ENCODE data around the gene STRA6.

STRA6 gene

GRCh38 chr15:74208496-74208895 lies 5.9 kb upstream of the STRA6 start:
- FAIRE-seq, result no peak
- DNase-seq (ENCODE audit: low spot score), result no peak

GRCh38 chr15:74207652-74208440 lies 5.3 kb upstream of the STRA6 start:
- DNase-seq (ENCODE audit: low spot score), result no peak
- no peak for FAIRE-seq

- FAIRE-seq (peak; percentile 76), DNase-seq (ENCODE audit: low spot score) (peak; percentile 79)
Measured at GRCh38 chr15:74206801-74207281, 4.3 kb upstream of the STRA6 start.

DNA sequence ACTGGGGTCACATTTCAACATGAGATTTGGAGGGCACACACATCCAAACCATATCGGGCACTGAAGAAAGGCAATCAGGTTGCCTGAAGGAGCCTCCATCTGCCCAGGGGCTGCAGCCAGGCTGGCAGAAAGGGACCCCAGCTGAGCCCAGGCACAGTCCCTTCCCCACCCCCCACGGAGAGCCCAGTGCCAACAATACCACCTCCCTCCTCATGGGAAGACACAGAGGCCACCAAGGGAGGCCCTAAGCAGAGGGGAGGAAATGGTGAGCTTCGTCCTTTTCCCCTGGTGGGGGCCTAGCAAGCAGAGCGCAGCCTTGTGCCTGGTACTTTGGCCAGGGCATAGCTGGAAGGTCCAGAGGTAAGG lies 3.0 kb upstream of the STRA6 start:
- DNase-seq (ENCODE audit: low spot score), result no peak
- no peak for FAIRE-seq

GRCh38 chr15:74203914-74204431 lies 1.4 kb upstream of the STRA6 start:
- FAIRE-seq, result no peak
- peak; percentile 25 for DNase-seq (ENCODE audit: low spot score)

DNA sequence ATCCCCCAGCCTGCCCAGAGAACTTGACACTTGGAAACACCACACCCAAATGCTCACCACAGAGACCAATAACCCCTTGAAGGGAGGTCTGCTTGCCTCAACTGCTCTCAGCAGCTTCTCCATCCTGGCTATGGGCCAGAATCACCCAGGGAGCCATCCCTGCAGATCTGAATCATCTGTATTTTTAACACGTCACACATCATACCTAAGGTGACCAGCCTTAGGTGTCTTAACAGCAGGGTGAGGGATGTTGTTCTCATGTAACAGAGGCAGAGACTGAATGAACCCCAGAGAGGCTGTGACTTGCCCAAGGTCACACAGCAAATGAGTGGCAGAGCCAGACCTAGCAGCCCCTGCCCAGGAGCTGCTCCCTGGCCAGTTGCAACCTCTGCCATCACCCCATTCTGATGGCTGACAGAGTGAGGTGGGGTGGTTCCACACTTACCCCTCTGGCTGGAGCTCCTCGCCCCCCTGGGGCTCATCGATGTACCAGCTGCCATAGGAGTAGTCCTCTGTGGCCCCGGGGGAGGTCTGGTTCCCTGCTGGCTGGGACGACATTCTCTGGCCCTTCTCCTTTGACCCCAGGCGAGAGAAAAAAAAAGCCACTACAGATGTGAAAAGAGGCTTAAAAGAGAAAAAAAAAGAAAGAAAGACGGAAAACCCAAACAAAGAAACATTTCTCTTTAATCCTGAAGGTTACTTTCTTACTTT lies 722 bp downstream of the STRA6 start:
- DNase-seq (ENCODE audit: low spot score) (peak; percentile 83), FAIRE-seq (peak; percentile 73)

DNA sequence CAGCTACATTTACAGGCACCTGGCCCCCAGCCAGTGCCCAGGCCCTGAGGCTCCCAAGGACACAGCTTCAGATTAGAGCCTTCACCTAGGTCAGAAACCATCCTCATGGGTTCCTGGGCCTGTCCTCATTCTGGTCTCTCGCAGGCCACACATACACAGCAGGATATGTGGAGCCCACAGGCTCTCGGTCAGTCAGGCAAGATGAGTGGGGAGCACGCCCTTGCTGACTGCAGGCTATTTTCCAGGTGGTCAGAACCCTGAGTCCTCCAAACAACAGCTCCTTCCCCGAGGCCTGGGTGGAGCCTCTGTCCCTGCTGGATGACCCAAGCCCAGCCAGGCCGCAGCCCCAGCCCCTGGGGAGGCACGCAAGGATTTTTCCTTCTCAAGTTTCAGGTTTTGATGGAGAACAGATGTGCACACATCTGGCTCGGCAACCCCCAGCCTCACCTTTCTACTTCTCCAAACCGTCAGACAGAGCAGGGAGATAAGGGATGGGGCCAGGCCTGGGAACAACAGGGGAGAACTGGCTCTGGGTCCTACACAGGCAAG lies 1.6 kb downstream of the STRA6 start:
- FAIRE-seq (no peak), DNase-seq (ENCODE audit: low spot score) (no peak)

DNA sequence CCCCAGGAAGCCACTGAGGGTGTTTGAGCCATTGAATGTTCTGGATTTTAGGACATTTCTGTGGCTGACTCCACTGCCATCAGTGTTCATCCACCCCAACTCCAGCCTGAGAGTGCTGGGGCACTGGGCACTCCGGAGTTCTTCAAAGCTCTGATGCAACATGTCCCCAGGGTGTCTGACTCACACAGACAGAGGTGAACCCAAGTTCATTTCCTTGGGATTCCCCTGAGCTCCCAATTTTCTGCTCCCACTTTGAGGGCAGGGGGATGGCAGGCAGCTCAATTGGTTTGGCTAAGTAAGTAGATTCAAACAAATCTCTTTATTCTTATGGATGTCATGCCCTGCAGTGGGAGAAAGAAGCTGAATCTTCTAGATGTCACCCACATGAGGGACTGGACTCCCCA lies 2.2 kb downstream of the STRA6 start:
- DNase-seq (ENCODE audit: low spot score) (peak; percentile 46), FAIRE-seq (peak; percentile 70)

DNA sequence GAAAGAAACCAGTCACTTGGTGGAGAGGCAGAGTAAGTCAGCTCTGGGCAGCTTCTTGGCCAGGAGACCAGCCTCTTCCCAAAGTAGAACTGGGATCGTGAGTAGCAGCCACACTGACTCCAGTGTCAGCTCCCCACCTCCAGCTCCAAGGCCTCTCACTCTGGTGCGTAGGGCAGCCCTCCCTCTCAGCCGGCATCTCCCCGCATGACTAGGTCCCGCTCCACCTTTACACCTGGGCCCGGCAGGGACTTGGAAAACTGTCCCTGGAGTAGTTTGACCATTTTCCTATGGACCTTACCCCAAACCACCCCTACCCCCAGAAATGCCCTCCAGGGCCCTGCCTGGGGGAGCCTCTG lies 3.3 kb downstream of the STRA6 start:
- DNase-seq (ENCODE audit: low spot score) (no peak), FAIRE-seq (no peak)

- no peak for DNase-seq (ENCODE audit: low spot score)
- no peak for FAIRE-seq
Measured at GRCh38 chr15:74197176-74197965, 5.2 kb downstream of the STRA6 start.

DNA sequence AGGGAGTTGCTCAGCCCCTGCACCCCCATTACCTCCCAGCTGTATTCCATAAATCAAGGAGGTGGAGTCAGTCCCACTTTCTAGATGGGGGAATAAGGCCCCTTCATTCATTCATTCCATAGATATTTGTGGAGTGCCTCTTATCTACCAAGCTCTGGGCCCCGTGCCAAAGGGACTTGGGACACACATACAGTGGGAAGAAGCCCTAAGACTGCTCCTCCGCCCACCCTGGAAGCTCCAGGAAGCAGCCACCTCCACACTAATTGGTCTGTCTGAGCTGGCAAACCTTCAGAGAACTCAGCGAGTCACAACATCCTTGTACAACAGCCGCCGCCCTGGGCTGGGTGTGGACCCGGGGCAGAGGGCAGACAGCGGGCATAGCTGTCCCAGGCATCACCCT lies 6.4 kb downstream of the STRA6 start:
- DNase-seq (ENCODE audit: low spot score), result peak; percentile 98

GRCh38 chr15:74194572-74195559 lies 7.7 kb downstream of the STRA6 start:
- FAIRE-seq (no peak), DNase-seq (ENCODE audit: low spot score) (no peak)

More for the DNA sequence above, 6.4 kb downstream of the STRA6 start:
- peak; percentile 95 for FAIRE-seq

DNA sequence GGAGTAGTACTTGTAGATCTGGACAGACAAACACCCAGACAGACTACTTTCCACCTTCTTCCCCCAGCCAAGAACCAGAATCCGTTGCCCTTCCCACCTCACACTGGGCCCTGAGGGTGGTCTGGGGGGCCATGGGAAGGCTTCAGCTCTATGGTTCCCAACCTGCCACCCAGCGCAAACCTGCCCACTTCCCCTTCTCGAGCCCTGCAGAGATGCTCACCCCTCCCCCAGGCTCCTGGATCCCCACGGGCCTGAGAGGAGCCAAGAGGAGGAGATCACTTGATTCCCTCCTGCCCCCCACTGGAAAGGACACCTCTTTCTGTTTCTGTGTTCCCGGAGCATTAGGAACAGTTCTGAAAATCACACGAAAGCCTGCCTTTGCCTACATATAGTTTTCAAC lies 8.7 kb downstream of the STRA6 start:
- no peak for FAIRE-seq

GRCh38 chr15:74193299-74193718 lies 9.3 kb downstream of the STRA6 start:
- peak; percentile 99 for FAIRE-seq
- DNase-seq (ENCODE audit: low spot score), result peak; percentile 99

More for the DNA sequence above, 8.7 kb downstream of the STRA6 start:
- no peak for DNase-seq (ENCODE audit: low spot score)

GRCh38 chr15:74192751-74193150 lies 9.8 kb downstream of the STRA6 start:
- no peak for FAIRE-seq
- DNase-seq (ENCODE audit: low spot score), result no peak

GRCh38 chr15:74191798-74192197 lies 10.8 kb downstream of the STRA6 start:
- no peak for DNase-seq (ENCODE audit: low spot score)
- no peak for FAIRE-seq

GRCh38 chr15:74188216-74188615 lies 14.4 kb downstream of the STRA6 start:
- FAIRE-seq, result no peak
- DNase-seq (ENCODE audit: low spot score), result no peak

DNA sequence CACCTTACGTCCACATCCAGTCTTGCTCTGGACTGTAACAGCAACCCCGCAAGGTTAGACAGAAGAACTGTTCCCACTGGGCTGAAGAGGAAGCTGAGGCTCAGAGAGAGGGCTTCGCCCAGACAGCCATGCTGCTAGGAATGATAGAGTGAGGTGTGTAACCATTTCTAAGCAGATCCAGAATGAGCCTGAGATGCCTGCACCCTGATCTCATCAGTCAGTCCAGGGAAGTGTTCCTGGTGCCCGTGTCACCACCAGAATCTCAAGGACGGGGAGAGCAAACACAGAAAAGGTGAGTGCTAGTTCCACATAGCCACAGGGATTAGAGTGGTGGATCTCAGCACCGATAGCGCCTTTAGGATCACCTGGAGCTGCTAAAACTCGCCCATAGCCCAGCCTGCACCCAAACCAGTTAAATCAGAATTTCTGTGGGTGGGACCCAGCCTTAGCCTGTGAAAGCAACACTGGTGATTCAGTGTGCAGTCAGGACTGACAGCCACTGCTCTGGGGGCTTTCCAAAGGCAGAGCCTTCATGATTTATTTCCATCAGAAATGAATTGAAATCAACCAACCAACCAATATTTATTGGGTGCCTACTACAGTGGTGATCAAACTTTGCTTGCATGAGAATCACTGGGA lies 16.8 kb downstream of the STRA6 start:
- no peak for FAIRE-seq
- DNase-seq (ENCODE audit: low spot score), result peak; percentile 22

GRCh38 chr15:74184582-74185091 lies 17.9 kb downstream of the STRA6 start:
- DNase-seq (ENCODE audit: low spot score) (peak; percentile 56), FAIRE-seq (no peak)

All from RCC 7860 (cell line).